ENCODE results near the gene OR7G1. TPM values are rescaled to one million over a fixed set of nuclear protein-coding genes. Genes with fewer than 3 reads are reported as not detected.
"Not testable (repeated sequence)": the region's sequence is repeated elsewhere in the genome, so short reads cannot be mapped to it uniquely, and the experiment has no call there.

Gene OR7G1
- total RNA-seq, 1 donor from 2014 or later: not detected

GRCh38 chr19:9076901-9077300, 38.7 kb downstream of the OR7G1 start:
- no peak for DNase-seq

DNA sequence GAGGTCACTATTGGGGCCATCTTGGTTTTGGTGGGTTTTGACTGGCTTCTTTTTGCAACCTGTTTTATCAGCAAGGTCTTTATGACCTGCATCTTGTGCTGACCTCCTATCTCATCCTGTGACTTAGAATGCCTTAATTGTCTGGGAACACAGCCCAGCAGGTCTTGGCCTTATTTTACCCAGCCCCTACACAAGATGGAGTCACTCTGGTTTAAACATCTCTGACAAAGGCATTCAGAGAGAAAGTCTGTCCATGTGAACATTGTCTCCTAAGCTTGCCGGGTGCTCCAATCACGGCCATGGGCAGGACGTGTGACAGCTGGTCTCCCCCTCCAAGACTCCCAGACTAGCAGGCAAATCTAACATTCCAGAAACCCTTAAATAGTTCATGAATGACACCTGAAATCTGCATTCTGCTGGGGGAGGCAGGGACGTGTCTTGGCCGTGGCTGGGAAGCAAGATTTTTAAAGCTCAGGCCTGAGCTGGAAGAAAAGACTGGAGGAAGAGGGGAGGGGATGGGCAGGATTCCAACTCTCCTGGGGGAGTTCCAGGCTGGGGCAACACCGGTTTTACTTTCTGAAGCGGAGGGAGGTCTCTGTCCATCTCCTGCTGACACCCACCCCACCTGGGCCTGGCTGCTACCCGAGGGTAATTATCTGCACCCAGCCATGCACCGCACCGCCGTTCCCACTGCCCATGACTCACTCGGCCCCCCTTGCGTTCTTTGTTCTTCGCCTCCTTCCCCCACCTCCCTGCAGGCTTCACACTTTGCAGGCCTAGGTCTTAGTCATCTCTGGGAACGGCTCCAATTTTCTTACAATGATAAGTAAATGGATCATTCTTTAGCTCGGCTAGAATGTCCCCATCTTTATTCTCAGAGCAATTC, 40.3 kb downstream of the OR7G1 start:
- DNase-seq: peak; percentile 63

DNA sequence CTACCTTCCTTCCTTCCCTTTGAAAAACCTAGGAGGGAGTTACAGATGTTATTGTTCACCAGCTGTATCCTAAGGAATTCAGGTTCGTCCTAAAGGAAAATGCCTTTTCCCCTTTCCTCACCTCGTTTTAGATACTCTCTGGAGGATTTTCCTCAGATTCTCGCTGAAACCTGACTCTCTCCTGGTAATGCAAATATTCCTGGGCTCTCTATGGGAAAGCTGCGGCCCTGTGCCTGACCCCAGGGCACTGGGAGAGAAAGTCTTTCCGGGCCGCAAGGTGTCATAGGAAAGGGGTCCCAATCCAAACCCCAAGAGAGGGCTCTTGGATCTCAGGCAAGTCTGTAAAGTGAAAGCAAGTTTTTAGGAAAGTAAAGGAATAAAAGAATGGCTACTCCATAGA, 41.8 kb downstream of the OR7G1 start:
- DNase-seq: no peak

DNA sequence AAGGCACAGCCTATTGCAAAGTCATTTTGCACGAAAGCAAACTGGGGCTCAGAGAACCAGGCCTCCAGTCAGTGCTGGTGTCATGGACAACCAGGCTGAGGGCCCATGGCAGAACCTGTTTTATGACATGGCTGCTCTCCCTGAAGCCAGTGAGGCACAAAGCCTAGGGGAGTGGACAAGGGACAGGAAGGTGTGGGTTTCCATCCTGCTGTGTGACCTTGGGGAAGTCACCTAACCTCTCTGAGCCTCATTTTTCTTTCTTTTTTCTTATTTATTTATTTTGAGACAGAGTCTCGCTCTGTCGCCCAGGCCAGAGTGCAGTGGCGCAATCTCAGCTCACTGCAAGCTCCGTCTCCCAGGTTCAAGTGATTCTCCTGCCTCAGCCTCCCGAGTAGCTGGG, 43.8 kb downstream of the OR7G1 start:
- not testable (repeated sequence) for DNase-seq

DNA sequence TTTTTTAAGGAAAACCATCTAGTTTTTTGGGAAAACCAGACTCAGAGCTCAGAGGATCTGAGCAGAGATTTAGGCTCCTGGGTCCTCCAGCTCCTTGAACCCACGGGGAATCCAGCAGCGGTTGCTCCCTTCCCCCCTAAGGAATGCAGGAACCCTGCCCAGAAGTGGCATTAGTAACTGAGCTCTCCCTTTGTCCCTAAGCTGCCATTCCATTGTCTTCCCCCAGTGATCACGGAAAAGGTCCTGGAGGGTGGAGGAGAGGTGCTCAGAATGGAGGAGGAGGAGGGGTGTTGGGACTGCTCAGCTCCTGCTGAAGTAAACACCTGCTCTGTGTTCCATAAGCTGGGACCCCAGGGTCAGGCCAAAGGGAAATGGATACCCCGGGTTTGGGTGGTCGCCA, 45.5 kb downstream of the OR7G1 start:
- no peak for DNase-seq

DNA sequence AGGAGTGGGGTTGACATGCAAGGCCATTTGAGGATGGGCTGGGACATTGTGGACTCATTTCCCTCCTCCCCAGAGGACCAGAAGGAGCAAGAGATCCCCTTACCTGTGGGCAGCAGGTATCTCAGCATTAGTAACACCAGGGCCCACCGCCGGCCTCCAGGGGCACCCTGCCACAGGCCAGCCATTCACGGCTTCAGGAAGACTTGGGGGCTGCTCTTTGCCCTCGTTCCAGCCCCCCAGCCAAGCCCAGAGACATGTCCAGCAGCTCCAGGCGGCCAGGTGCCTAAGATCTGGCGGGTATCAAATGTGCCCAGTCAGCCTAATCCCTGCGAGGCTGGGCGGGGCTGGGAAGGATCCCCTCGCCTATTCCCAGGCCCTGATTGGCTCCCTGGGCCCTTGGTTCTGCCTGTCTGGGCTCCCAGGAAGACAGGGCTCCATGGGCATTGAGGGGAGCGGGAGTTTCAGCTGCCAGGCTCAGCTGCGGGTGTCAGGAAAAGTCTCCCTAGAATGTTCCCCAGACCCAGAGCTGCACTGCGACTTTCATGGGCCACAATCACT, 50.0 kb downstream of the OR7G1 start:
- no peak for DNase-seq

Small RNA genes within 50 kb of the gene (small RNA-seq; reads per million reads assigned to genes)
- not detected for gene OR1M4P

Other genes starting within 250 kb of the OR7G1 start
- not detected for gene MUC16, start 105.4 kb downstream of the OR7G1 start, total RNA-seq
- not detected for gene OR1M1, start 28.7 kb downstream of the OR7G1 start, total RNA-seq
- not detected for gene OR7G2, start 8.3 kb downstream of the OR7G1 start, total RNA-seq
- not detected for gene OR7G3, start 11.2 kb upstream of the OR7G1 start, total RNA-seq
- gene ZNF317, start 24.6 kb upstream of the OR7G1 start, total RNA-seq: 18.7 TPM
- gene OR7D2, start 63.2 kb upstream of the OR7G1 start, total RNA-seq: not detected
- not detected for gene OR7D4, start 103.8 kb upstream of the OR7G1 start, total RNA-seq
- gene OR7E24, start 135.2 kb upstream of the OR7G1 start, total RNA-seq: not detected
- gene ZNF699, start 194.1 kb upstream of the OR7G1 start, total RNA-seq: 25.7 TPM
- 52.7 TPM for gene ZNF559, start 208.4 kb upstream of the OR7G1 start, total RNA-seq
- 11.9 TPM for gene ZNF177, start 247.2 kb upstream of the OR7G1 start, total RNA-seq